Mucosa of descending colon (tissue), 3 donors: ENCODE data around the gene ABCC4. TPM values are rescaled to one million over a fixed set of nuclear protein-coding genes. Genes with fewer than 3 reads are reported as not detected.

Experiments used
- ATAC-seq: fragments of 200-7000 bp; cut with Tn5 transposase; one replicate; pipeline ENCODE4 v1.9.1; 2020; ENCODE audit warnings: mild to moderate bottlenecking, moderate library complexity
- DNase-seq, 3 donors: peaks; one replicate each; pipeline ENCODE4 v3.0.0-alpha.2; 2020
- H3K36me3 ChIP-seq: fragments of 200-600 bp; one replicate; pipeline ENCODE4 v1.8.0; 2021; ENCODE audit warnings: low read depth, mild to moderate bottlenecking
- H3K4me1 ChIP-seq: fragments of 200-600 bp; one replicate; pipeline ENCODE4 v1.8.0; 2021; ENCODE audit warnings: low read depth, mild to moderate bottlenecking
- H3K4me3 ChIP-seq: fragments of 200-600 bp; one replicate; pipeline ENCODE4 v1.8.0; 2021; ENCODE audit warnings: mild to moderate bottlenecking
- H3K9me3 ChIP-seq: fragments of 200-600 bp; one replicate; pipeline ENCODE4 v1.8.0; 2021; ENCODE audit warnings: mild to moderate bottlenecking
- intact Hi-C, 2 donors: fragments of 100-400 bp; cut with DNase I in 1 of 2; cut with micrococcal nuclease in 1 of 2; formaldehyde crosslinking; loops; one replicate each; pipeline versions ENCODE4 v1.11.0 to v1.11.1; 2022; cut with DNase I, micrococcal nuclease
- total RNA-seq, 3 donors: library from RNA; stranded (reverse); fragmentation: NEBNext Ultra II Directional in 2 of 3; extraction: Animal tissue kit (Norgen Biotek cat#: 25700) in 2 of 3; gene quantifications; one replicate each; pipeline versions ENCODE4 v1.2.1 to v1.2.4, GENCODE V29; 2021 to 2023
- TF ChIP-seq, protein P1 (sequence below): fragments of 200-600 bp; IDR thresholded peaks from one replicate; pipeline ENCODE4 v1.8.0; 2022; ENCODE audit warnings: antibody characterized with exemption, mild to moderate bottlenecking
- donor health status: DM: no; HTN: no; CAD: no; lungs with moderate emphysema.
- donor health status: DM: no; HTN: no; CAD: no.
- donor health status: DM: no; HTN: yes; CAD: no.

Gene ABCC4
- total RNA-seq, 3 donors from 2014 or later = 19.3 to 35.1 (median 30.2) TPM

GRCh38 chr13:95030821-95031343 is 270.4 kb downstream of the ABCC4 start:
- Histone ChIP-seq H3K9me3 (no peaks in the 10 kb centered on the region), H3K4me3 (no peak overlapping the region), H3K4me1 (no peaks in the 10 kb centered on the region), H3K36me3 (no peaks in the 10 kb centered on the region)
- TF ChIP-seq, protein P1, sequence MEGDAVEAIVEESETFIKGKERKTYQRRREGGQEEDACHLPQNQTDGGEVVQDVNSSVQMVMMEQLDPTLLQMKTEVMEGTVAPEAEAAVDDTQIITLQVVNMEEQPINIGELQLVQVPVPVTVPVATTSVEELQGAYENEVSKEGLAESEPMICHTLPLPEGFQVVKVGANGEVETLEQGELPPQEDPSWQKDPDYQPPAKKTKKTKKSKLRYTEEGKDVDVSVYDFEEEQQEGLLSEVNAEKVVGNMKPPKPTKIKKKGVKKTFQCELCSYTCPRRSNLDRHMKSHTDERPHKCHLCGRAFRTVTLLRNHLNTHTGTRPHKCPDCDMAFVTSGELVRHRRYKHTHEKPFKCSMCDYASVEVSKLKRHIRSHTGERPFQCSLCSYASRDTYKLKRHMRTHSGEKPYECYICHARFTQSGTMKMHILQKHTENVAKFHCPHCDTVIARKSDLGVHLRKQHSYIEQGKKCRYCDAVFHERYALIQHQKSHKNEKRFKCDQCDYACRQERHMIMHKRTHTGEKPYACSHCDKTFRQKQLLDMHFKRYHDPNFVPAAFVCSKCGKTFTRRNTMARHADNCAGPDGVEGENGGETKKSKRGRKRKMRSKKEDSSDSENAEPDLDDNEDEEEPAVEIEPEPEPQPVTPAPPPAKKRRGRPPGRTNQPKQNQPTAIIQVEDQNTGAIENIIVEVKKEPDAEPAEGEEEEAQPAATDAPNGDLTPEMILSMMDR = no peak
- ATAC-seq (no peak), DNase-seq (no peak)
- intact Hi-C loops = no loop called here

- TF ChIP-seq, protein P1 = no peak
- DNase-seq (no peak), ATAC-seq (no peak)
- Histone ChIP-seq H3K4me3 (no peak overlapping the region), H3K36me3 (no peaks in the 10 kb centered on the region), H3K9me3 (no peaks in the 10 kb centered on the region), H3K4me1 (no peaks in the 10 kb centered on the region)
- intact Hi-C loops = no loop called here
Observed at GRCh38 chr13:95027638-95028037, 273.6 kb downstream of the ABCC4 start.

DNA sequence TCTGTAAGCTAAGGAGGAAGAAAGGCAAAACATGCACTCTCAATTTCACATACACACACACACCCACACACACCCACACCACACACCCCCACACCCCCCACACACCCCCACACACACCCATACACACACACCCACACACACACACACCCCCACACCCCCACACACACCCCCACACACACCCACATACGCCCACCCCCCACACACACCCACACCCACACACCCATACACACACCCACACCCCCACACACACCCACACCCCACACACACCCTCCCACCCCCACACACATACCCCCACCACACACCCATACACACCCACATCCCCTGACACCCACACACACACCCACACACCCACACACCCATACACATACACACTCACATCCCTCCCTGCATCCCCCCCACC is 276.1 kb downstream of the ABCC4 start:
- no peak for ATAC-seq
- H3K4me1 ChIP-seq = no peaks in the 10 kb centered on the region
- H3K36me3 ChIP-seq = no peaks in the 10 kb centered on the region
- H3K9me3 ChIP-seq = no peaks in the 10 kb centered on the region
- TF ChIP-seq, protein P1 = no peak
- H3K4me3 ChIP-seq = no peak overlapping the region
- intact Hi-C loops = no loop called here
- no peak for DNase-seq

DNA sequence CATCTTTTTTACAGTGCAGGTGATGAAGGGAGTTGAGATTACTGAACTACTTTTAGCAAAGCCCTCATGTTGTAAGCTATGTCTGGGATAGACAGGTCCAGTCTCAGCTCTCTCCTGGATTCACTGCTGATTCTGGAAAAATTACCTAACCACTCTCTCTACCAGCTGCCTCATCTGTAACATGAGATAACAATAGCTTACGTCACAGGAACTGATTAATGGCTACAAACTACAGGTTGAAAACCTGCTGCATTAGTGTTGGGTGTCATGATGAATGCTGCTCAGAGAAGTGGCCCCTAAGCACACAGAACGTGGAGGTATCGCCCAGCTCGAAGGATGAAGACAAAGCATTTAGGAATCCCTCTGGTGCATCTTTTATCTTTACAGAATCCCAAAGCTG is 277.8 kb downstream of the ABCC4 start:
- DNase-seq = no peak
- intact Hi-C loops = no loop called here
- Histone ChIP-seq H3K9me3 (no peaks in the 10 kb centered on the region), H3K4me1 (no peaks in the 10 kb centered on the region), H3K36me3 (no peaks in the 10 kb centered on the region), H3K4me3 (no peak overlapping the region)
- no peak for ATAC-seq
- TF ChIP-seq, protein P1 = no peak

DNA sequence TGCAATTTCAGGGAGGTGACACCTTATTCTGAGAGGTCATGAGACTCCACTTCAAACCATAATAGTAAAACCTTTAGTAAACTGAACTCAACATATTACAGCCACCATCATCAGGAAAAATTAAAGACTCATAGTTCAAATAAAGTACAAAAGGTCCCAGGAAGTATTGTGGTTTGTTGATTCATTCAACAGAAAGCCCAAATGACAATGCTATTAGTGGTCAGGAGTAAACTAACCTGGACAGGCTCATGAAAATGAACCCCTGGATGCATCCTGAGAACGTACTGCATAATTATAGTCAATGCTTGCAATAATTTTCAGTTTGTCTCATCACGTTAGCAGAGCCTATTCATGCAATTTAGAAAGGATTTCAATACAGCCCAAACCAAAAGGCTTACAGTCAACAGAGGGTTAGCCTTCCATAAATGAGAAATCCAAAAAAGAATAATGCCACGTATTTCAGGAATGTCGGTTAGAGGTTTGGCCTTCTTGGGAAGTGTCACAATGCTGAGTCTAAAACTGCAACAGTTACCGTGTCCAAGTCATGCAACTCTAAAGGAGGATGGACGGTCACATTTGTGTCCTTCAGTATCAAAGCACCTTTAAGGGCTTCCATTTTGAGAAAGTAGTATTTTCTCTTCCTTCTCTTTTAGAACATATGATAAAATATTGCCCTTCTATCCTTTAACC is 280.8 kb downstream of the ABCC4 start:
- H3K4me1 ChIP-seq = no peaks in the 10 kb centered on the region
- no peak overlapping the region for H3K4me3 ChIP-seq
- no peak for ATAC-seq

More for the DNA sequence above, 280.8 kb downstream of the ABCC4 start:
- no peaks in the 10 kb centered on the region for H3K36me3 ChIP-seq
- no peaks in the 10 kb centered on the region for H3K9me3 ChIP-seq
- TF ChIP-seq, protein P1 = no peak
- DNase-seq = no peak
- intact Hi-C loops = no loop called here
